ENCODE results near the gene PPM1H.

The PPM1H gene

GRCh38 chr12:62629971-62630739 lies 304.8 kb downstream of the PPM1H start:
- TF ChIP-seq YY1 (IDR thresholded peaks at IDR 0.05; ENCODE audit: low read depth) (no peak), CREB1 (IDR thresholded peaks at IDR 0.05; ENCODE audit: low read depth) (no peak), TEAD4 (IDR thresholded peaks at IDR 0.05) (no peak), CEBPB (IDR thresholded peaks at IDR 0.05) (no peak), FOXM1 (IDR thresholded peaks at IDR 0.05; ENCODE audit: borderline replicate concordance, low read depth) (no peak), ZBTB7A (IDR thresholded peaks at IDR 0.05; ENCODE audit: low read depth) (no peak), EP300 (IDR thresholded peaks at IDR 0.05; ENCODE audit: borderline replicate concordance) (no peak), REST (IDR thresholded peaks at IDR 0.05; ENCODE audit: low read depth) (no peak), MAX (IDR thresholded peaks at IDR 0.05) (no peak), RAD21 (IDR thresholded peaks at IDR 0.05; ENCODE audit: low read depth) (no peak), EGR1 (IDR thresholded peaks at IDR 0.05) (no peak), TAF1 (IDR thresholded peaks at IDR 0.05; ENCODE audit: low read depth) (no peak), TCF12 (IDR thresholded peaks at IDR 0.05; ENCODE audit: low read depth) (no peak), USF1 (IDR thresholded peaks at IDR 0.05) (no peak), NFIC (IDR thresholded peaks at IDR 0.05) (no peak)

- TF ChIP-seq EGR1 (IDR thresholded peaks at IDR 0.05) (no peak), YY1 (IDR thresholded peaks at IDR 0.05; ENCODE audit: low read depth) (no peak), TEAD4 (IDR thresholded peaks at IDR 0.05) (no peak), RAD21 (IDR thresholded peaks at IDR 0.05; ENCODE audit: low read depth) (no peak), USF1 (IDR thresholded peaks at IDR 0.05) (no peak), CREB1 (IDR thresholded peaks at IDR 0.05; ENCODE audit: low read depth) (no peak), ZBTB7A (IDR thresholded peaks at IDR 0.05; ENCODE audit: low read depth) (no peak), FOXM1 (IDR thresholded peaks at IDR 0.05; ENCODE audit: borderline replicate concordance, low read depth) (no peak), NFIC (IDR thresholded peaks at IDR 0.05) (no peak), REST (IDR thresholded peaks at IDR 0.05; ENCODE audit: low read depth) (no peak), EP300 (IDR thresholded peaks at IDR 0.05; ENCODE audit: borderline replicate concordance) (no peak)
Observed at GRCh38 chr12:62629413-62629812, 305.5 kb downstream of the PPM1H start.

GRCh38 chr12:62627181-62627580 lies 307.8 kb downstream of the PPM1H start:
- TF ChIP-seq TEAD4 (IDR thresholded peaks at IDR 0.05) (no peak), NFIC (IDR thresholded peaks at IDR 0.05) (no peak), TAF1 (IDR thresholded peaks at IDR 0.05; ENCODE audit: low read depth) (no peak), CEBPB (IDR thresholded peaks at IDR 0.05) (no peak), TCF12 (IDR thresholded peaks at IDR 0.05; ENCODE audit: low read depth) (no peak), USF1 (IDR thresholded peaks at IDR 0.05) (no peak)

GRCh38 chr12:62625228-62625627 lies 309.7 kb downstream of the PPM1H start:
- TF ChIP-seq REST (IDR thresholded peaks at IDR 0.05; ENCODE audit: low read depth) (no peak), CEBPB (IDR thresholded peaks at IDR 0.05) (0 out of 2 replicates have a peak, but pooled peaks have one; percentile 23), EP300 (IDR thresholded peaks at IDR 0.05; ENCODE audit: borderline replicate concordance) (no peak)

Measured in Ishikawa (cell line).